T-helper 2 cell (primary cell): ENCODE measurements around the gene DYNLT2.
"Not testable (repeated sequence)": the region's sequence is repeated elsewhere in the genome, so short reads cannot be mapped to it uniquely, and the experiment has no call there.

Source experiments
- DNase-seq, 5 experiments: peaks; one replicate each; pipeline versions ENCODE4 v3.0.0 to v3.0.0-alpha.2; 2012 to 2022

Gene DYNLT2

DNA sequence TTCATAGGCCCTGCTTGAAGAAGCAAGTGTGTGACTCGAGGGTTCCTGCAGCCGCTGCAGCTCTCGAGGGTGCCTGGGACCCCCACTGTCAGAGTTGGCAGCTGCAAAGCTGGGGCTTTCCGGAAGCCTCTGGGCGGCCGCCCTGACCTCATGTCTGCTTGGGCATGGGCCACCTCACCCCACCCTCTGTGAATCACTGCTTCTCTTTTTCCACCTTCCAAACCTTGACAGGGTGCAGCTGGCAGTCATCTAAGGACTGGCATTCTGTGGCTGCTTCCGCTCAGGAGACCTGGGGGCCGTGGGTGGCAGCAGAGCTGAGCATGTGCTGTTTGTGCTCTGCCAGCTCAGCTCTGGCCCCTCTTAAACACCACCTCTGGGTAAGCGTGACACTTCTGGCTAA lies 32.0 kb upstream of the DYNLT2 start:
- no peak for DNase-seq

GRCh38 chr6:169782966-169783365 lies 31.6 kb upstream of the DYNLT2 start:
- no peak for DNase-seq

DNA sequence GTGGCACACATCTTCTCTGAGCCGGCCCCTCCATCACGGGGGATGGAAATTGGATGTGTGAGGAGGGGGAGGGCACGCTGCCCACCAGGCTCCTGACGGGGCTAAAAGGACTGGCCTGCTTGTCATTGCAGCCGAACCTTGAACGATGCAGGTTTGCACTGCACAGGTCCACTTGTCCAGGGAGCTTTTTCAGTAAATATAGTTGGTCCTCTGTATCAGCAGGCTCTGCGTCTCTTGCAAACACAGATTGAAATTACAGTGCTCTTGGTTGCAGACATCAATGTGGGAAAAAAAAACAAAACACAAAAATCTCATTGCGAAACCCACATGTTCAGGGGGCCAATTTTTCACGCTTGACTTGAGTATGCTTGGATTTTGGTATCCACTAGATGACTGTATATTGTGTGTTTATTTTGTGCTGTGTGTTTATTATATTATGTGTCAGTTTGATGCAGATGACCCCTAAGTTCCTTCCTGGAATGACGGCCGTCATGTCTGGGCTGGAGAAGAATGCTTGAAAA lies 29.3 kb upstream of the DYNLT2 start:
- DNase-seq, result no peak

- no peak for DNase-seq
These were observed 28.5 kb upstream of the DYNLT2 start for GRCh38 chr6:169779896-169780295.

GRCh38 chr6:169779092-169779815 lies 27.9 kb upstream of the DYNLT2 start:
- DNase-seq, result no peak

DNA sequence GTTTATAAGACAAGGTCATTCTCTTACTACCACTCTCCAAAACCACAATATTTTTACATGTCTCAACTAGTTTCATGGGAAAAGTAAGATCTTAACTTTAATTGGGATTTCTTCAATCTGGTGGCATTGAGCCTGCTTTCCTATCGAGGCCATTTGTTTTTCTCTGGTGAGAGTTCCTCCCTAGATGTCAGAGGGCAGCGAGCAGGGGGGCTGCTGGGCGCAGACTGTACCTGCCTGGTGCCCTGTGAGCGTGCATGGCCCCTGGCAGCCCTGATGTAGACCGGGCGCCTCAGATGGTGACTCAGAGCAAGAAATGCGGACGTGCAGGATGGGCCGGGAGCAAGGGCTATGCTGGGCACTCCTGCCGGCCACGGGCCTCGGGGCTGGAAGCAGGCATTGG lies 27.3 kb upstream of the DYNLT2 start:
- DNase-seq, result no peak

DNA sequence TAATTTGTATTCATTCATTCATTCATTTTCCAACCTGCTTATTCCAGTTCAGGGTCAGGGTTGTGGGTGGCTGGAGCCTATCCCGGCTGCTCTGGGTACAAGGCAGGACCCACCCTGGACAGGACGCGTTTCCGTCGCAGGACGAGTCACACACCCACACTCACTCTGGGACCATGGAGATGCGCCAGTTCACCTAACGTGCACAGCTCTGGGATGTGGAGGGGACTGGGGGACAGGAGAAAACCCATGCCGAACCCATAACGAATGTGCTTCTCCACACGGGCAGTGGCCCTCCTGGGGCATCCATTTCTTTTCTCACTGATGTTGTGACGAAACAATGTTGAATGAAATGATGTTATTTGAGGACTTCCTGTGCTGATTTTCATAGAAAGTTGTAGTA lies 26.5 kb upstream of the DYNLT2 start:
- DNase-seq, result no peak

- DNase-seq, result no peak
These were observed 25.0 kb upstream of the DYNLT2 start for GRCh38 chr6:169776379-169776778.

DNA sequence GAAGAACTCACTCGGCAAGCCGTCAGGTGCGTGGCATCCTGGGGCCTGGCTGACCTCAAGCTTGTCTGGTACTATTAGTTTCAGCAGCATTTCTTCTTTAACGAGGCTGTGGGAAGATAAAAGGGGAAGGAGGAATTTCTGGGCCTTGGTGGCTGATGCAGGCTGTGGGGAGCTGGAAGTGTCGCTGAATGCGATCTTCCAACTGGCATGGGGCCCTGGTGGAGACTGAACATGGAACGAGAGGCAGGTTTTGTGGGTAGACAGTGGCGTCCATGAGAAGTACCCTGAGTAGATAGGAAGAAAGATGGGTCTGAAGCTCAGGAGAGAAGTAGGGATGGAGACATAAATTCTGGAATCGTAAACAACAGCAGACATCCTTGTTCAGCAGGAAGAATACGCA lies 23.9 kb upstream of the DYNLT2 start:
- no peak for DNase-seq

- no peak for DNase-seq
These were observed 23.0 kb upstream of the DYNLT2 start for GRCh38 chr6:169774347-169774746.

- DNase-seq, result no peak
These were observed 15.8 kb upstream of the DYNLT2 start for GRCh38 chr6:169766921-169767736.

GRCh38 chr6:169766232-169766631 lies 14.9 kb upstream of the DYNLT2 start:
- DNase-seq, result no peak

- DNase-seq, result not testable (repeated sequence)
These were observed 14.4 kb upstream of the DYNLT2 start for GRCh38 chr6:169765789-169766188.

- DNase-seq, result no peak
These were observed 12.5 kb upstream of the DYNLT2 start for GRCh38 chr6:169763881-169764280.

- no peak for DNase-seq
These were observed 11.9 kb upstream of the DYNLT2 start for GRCh38 chr6:169763308-169763707.

GRCh38 chr6:169755162-169755561 lies 3.8 kb upstream of the DYNLT2 start:
- DNase-seq, result no peak

- DNase-seq, result peak in 1 of 5 experiments; percentile 34
These were observed 777 bp upstream of the DYNLT2 start for GRCh38 chr6:169752074-169752623.

- DNase-seq, result no peak
These were observed 4.8 kb downstream of the DYNLT2 start for GRCh38 chr6:169746556-169746955.

- no peak for DNase-seq
These were observed 6.0 kb downstream of the DYNLT2 start for GRCh38 chr6:169745405-169745804.

GRCh38 chr6:169741344-169741743 lies 10.0 kb downstream of the DYNLT2 start:
- DNase-seq, result no peak

DNA sequence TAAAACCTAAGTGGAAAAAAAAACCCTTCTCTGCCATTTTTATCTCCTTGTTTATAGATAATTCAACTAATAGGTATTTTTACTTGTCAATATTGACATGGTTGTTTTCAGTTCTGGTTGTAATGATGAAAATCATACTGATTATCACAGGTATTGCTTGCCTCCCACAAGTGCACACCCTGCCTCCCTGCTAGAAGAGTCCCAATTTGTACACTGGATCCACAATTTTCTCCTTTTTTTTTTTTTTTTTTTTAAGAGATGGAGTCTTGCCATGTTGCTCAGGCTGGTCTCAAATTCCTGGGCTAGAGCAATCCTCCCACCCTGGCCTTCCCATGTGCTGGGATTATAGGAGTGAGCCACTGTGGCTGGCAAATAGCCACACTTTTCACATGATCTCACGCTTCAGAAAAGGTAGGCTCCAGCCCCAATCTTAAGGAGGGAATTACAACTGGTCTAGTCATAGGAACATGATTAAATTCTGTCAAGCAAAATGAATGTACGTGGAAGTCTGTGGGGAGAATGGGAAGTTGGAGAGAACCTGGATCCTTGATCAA lies 12.3 kb downstream of the DYNLT2 start:
- DNase-seq, result no peak

- no peak for DNase-seq
These were observed 13.0 kb downstream of the DYNLT2 start for GRCh38 chr6:169738204-169738975.

GRCh38 chr6:169729961-169730360 lies 21.4 kb downstream of the DYNLT2 start:
- no peak for DNase-seq
